IPS-15b (cell line): Measurements from ENCODE around the gene PKM.
A peak's percentile ranks its signal among the peaks of the same experiment; 100 is the strongest.

Experiments
- H3K27me3 ChIP-seq: one replicate; pipeline ENCODE4 v1.6.1; 2013; ENCODE audit warnings: low read length; ENCODE audit not compliant: control insufficient read depth, insufficient read depth
- H3K36me3 ChIP-seq: one replicate; pipeline ENCODE4 v1.6.1; 2013; ENCODE audit warnings: low read length; ENCODE audit not compliant: control insufficient read depth, insufficient read depth
- H3K4me1 ChIP-seq: one replicate; pipeline ENCODE4 v1.6.1; 2013; ENCODE audit warnings: mild to moderate bottlenecking, low read length; ENCODE audit not compliant: control insufficient read depth, insufficient read depth
- H3K4me3 ChIP-seq: one replicate; pipeline ENCODE4 v1.5.1; 2013; ENCODE audit warnings: low read depth, low read length
- H3K9ac ChIP-seq: one replicate; pipeline ENCODE4 v1.6.1; 2013; ENCODE audit warnings: low read depth, mild to moderate bottlenecking, low read length
- H3K9me3 ChIP-seq: one replicate; pipeline ENCODE4 v1.6.1; 2013; ENCODE audit warnings: mild to moderate bottlenecking, low read length; ENCODE audit not compliant: control insufficient read depth, insufficient read depth

Gene PKM

GRCh38 chr15:72198356-72199204 lies 32.4 kb downstream of the PKM start:
- Histone ChIP-seq H3K9me3 (no peaks in the 10 kb centered on the region), H3K27me3 (peaks cover 17% of the 10 kb centered on the region), H3K4me3 (peak overlapping the region; percentile 38), H3K36me3 (peaks cover 48% of the 10 kb centered on the region), H3K9ac (no peak overlapping the region), H3K4me1 (no peaks in the 10 kb centered on the region)

- Histone ChIP-seq H3K4me1 (no peaks in the 10 kb centered on the region), H3K36me3 (peaks cover 39% of the 10 kb centered on the region), H3K9ac (peak within 1 kb of the TSS; percentile 47), H3K27me3 (peaks cover 17% of the 10 kb centered on the region), H3K4me3 (peak within 1 kb of the TSS; percentile 78), H3K9me3 (no peaks in the 10 kb centered on the region)
Measured at GRCh38 chr15:72197460-72198355, 33.3 kb downstream of the PKM start, which contains the start of gene GRAMD2A. TSS of gene GRAMD2A (minus strand) at chr15:72197787.

GRCh38 chr15:72197041-72197459 lies 33.9 kb downstream of the PKM start:
- H3K4me1 ChIP-seq: no peaks in the 10 kb centered on the region
- no peaks in the 10 kb centered on the region for H3K9me3 ChIP-seq
- peaks cover 33% of the 10 kb centered on the region for H3K36me3 ChIP-seq
- H3K4me3 ChIP-seq: peak overlapping the region; percentile 78
- H3K27me3 ChIP-seq: peaks cover 17% of the 10 kb centered on the region
- peak overlapping the region; percentile 47 for H3K9ac ChIP-seq

GRCh38 chr15:72196409-72197040 lies 34.5 kb downstream of the PKM start:
- no peaks in the 10 kb centered on the region for H3K4me1 ChIP-seq
- no peak overlapping the region for H3K9ac ChIP-seq
- peak overlapping the region; percentile 78 for H3K4me3 ChIP-seq
- H3K9me3 ChIP-seq: no peaks in the 10 kb centered on the region
- peaks cover 17% of the 10 kb centered on the region for H3K27me3 ChIP-seq
- peaks cover 28% of the 10 kb centered on the region for H3K36me3 ChIP-seq

- Histone ChIP-seq H3K27me3 (peaks cover 17% of the 10 kb centered on the region), H3K9me3 (no peaks in the 10 kb centered on the region), H3K36me3 (peaks cover 14% of the 10 kb centered on the region), H3K4me1 (no peaks in the 10 kb centered on the region), H3K4me3 (no peak overlapping the region), H3K9ac (no peak overlapping the region)
Measured at GRCh38 chr15:72195101-72195511, 35.9 kb downstream of the PKM start.

GRCh38 chr15:72193836-72194396 lies 37.1 kb downstream of the PKM start:
- H3K4me1 ChIP-seq: no peaks in the 10 kb centered on the region

GRCh38 chr15:72192416-72192815 lies 38.6 kb downstream of the PKM start:
- no peaks in the 10 kb centered on the region for H3K4me1 ChIP-seq
- H3K9me3 ChIP-seq: no peaks in the 10 kb centered on the region
- no peaks in the 10 kb centered on the region for H3K36me3 ChIP-seq
- H3K27me3 ChIP-seq: peaks cover 17% of the 10 kb centered on the region
- H3K9ac ChIP-seq: no peak overlapping the region
- no peak overlapping the region for H3K4me3 ChIP-seq

More at GRCh38 chr15:72193836-72194396, 37.1 kb downstream of the PKM start:
- no peak overlapping the region for H3K4me3 ChIP-seq
- peaks cover 4% of the 10 kb centered on the region for H3K36me3 ChIP-seq
- H3K9ac ChIP-seq: no peak overlapping the region
- H3K27me3 ChIP-seq: peaks cover 17% of the 10 kb centered on the region
- H3K9me3 ChIP-seq: no peaks in the 10 kb centered on the region

GRCh38 chr15:72189250-72189902 lies 41.6 kb downstream of the PKM start:
- Histone ChIP-seq H3K36me3 (no peaks in the 10 kb centered on the region), H3K27me3 (no peaks in the 10 kb centered on the region), H3K4me3 (no peak overlapping the region), H3K4me1 (no peaks in the 10 kb centered on the region), H3K9ac (no peak overlapping the region), H3K9me3 (no peaks in the 10 kb centered on the region)

- peaks cover 7% of the 10 kb centered on the region for H3K27me3 ChIP-seq
- H3K36me3 ChIP-seq: no peaks in the 10 kb centered on the region
- H3K9ac ChIP-seq: peak overlapping the region; percentile 74
- peaks cover 3% of the 10 kb centered on the region for H3K4me1 ChIP-seq
- no peaks in the 10 kb centered on the region for H3K9me3 ChIP-seq
- peak overlapping the region; percentile 52 for H3K4me3 ChIP-seq
Measured at GRCh38 chr15:72184165-72184811, 46.7 kb downstream of the PKM start.

- Histone ChIP-seq H3K27me3 (peaks cover 7% of the 10 kb centered on the region), H3K9ac (no peak overlapping the region), H3K4me3 (peak overlapping the region; percentile 52)
Measured at GRCh38 chr15:72183781-72184164, 47.2 kb downstream of the PKM start.

More at GRCh38 chr15:72183781-72184164, 47.2 kb downstream of the PKM start:
- H3K9me3 ChIP-seq: no peaks in the 10 kb centered on the region
- peaks cover 3% of the 10 kb centered on the region for H3K4me1 ChIP-seq
- H3K36me3 ChIP-seq: no peaks in the 10 kb centered on the region
